PC-3 (cell line): ENCODE measurements around the gene LYSMD3. TPM values are rescaled to one million over a fixed set of nuclear protein-coding genes. Genes with fewer than 3 reads are reported as not detected.

Source experiments
- ATAC-seq: fragments of 200-7000 bp; cut with Tn5 transposase; 2 replicates; pipeline ENCODE4 v1.9.1; 2020; ENCODE audit warnings: mild to moderate bottlenecking, moderate library complexity
- BruUV-seq: library from RNA; stranded (reverse); fragments of 400-500 nt; replicated peaks from 2 replicates; lab custom pipeline; 2021; lab: Mats Ljungman, UMichigan
- CTCF ChIA-PET: fragments of 300-600 bp; sonication (Branson Sonifier 250); formaldehyde crosslinking; loops from one replicate; lab custom pipeline; 2022; ENCODE audit warnings: antibody characterized with exemption; lab: Charles Lee
- POLR2A ChIA-PET: fragments of 300-600 bp; sonication (Branson Sonifier 250); formaldehyde crosslinking; loops from one replicate; lab custom pipeline; 2022; ENCODE audit warnings: antibody characterized with exemption; ENCODE audit not compliant: unreplicated experiment; lab: Charles Lee
- DNase-seq: peaks from one replicate; pipeline ENCODE4 v3.0.0-alpha.2; 2015
- H2AFZ ChIP-seq: fragments of 300-600 bp; sonication (generic); 2 replicates; pipeline ENCODE4 v1.6.0; 2016; ENCODE audit warnings: antibody characterized with exemption, low read length
- H3F3A ChIP-seq: fragments of 300-600 bp; sonication (generic); one replicate; pipeline ENCODE4 v1.6.0; 2017; ENCODE audit warnings: antibody characterized with exemption, low read length, control low read depth, mild to moderate bottlenecking; ENCODE audit not compliant: unreplicated experiment
- H3K27ac ChIP-seq: fragments of 300-600 bp; sonication (generic); 2 replicates; pipeline ENCODE4 v1.5.1; 2016; ENCODE audit warnings: mild to moderate bottlenecking, low read length
- H3K27me3 ChIP-seq: fragments of 300-600 bp; sonication (generic); 2 replicates; pipeline ENCODE4 v1.6.1; 2016; ENCODE audit warnings: low read length, mixed read lengths
- H3K36me3 ChIP-seq: fragments of 300-600 bp; sonication (generic); 2 replicates; pipeline ENCODE4 v1.6.1; 2016; ENCODE audit warnings: low read depth, mixed run types, low read length, mixed read lengths
- H3K4me1 ChIP-seq: fragments of 300-600 bp; sonication (generic); 2 replicates; pipeline ENCODE4 v1.5.1; 2016; ENCODE audit warnings: low read length; ENCODE audit not compliant: insufficient read depth
- H3K4me2 ChIP-seq: fragments of 300-600 bp; sonication (generic); 2 replicates; pipeline ENCODE4 v1.6.0; 2016; ENCODE audit warnings: low read length
- H3K4me3 ChIP-seq: fragments of 300-600 bp; sonication (generic); 2 replicates; pipeline ENCODE4 v1.5.1; 2016; ENCODE audit warnings: mild to moderate bottlenecking, low read length, mixed read lengths
- H3K79me2 ChIP-seq: fragments of 300-600 bp; sonication (generic); 2 replicates; pipeline ENCODE4 v1.6.1; 2017; ENCODE audit warnings: low read length, mixed read lengths
- H3K9ac ChIP-seq: fragments of 300-600 bp; sonication (generic); 2 replicates; pipeline ENCODE4 v1.6.0; 2016; ENCODE audit warnings: mild to moderate bottlenecking, low read length
- H3K9me2 ChIP-seq: fragments of 300-600 bp; sonication (generic); replicated peaks from 2 replicates; pipeline ENCODE4 v1.6.1; 2016; ENCODE audit warnings: mixed run types, low read length, mixed read lengths
- H3K9me3 ChIP-seq: fragments of 300-600 bp; sonication (generic); 2 replicates; pipeline ENCODE4 v1.6.1; 2016; ENCODE audit warnings: low read length, mixed read lengths
- H4K20me1 ChIP-seq: fragments of 300-600 bp; sonication (generic); 2 replicates; pipeline ENCODE4 v1.6.1; 2016; ENCODE audit warnings: low read length, mixed read lengths
- EZH2 ChIP-seq: fragments of 300-600 bp; sonication (generic); IDR thresholded peaks from one replicate; pipeline ENCODE4 v1.6.1; 2017; ENCODE audit warnings: antibody characterized with exemption, mild to moderate bottlenecking, low read length; ENCODE audit not compliant: unreplicated experiment
- EZH2phosphoT487 ChIP-seq: fragments of 300-600 bp; sonication (generic); IDR thresholded peaks from 2 replicates; pipeline ENCODE4 v1.6.1; 2018; ENCODE audit warnings: mild to moderate bottlenecking, antibody characterized with exemption, low read length, borderline replicate concordance
- intact Hi-C: fragments of 100-400 bp; cut with micrococcal nuclease; formaldehyde crosslinking; loops from 2 replicates; pipeline ENCODE4 v1.9.0; 2023
- total RNA-seq: library from RNA; depleted of rRNA; stranded (reverse); fragments of >200 nt; gene quantifications from 2 replicates; pipeline ENCODE4 v1.2.3, GENCODE V29; 2014
- TF ChIP-seq, protein P1 (sequence below): fragments of 300-600 bp; sonication (generic); conservative IDR thresholded peaks from 2 replicates; pipeline ENCODE4 v1.5.1; 2017; ENCODE audit warnings: antibody characterized with exemption, low read depth, mild to moderate bottlenecking, low read length

The LYSMD3 gene
- total RNA-seq, 1 experiment from 2014 or later, result 10.0 TPM

DNA sequence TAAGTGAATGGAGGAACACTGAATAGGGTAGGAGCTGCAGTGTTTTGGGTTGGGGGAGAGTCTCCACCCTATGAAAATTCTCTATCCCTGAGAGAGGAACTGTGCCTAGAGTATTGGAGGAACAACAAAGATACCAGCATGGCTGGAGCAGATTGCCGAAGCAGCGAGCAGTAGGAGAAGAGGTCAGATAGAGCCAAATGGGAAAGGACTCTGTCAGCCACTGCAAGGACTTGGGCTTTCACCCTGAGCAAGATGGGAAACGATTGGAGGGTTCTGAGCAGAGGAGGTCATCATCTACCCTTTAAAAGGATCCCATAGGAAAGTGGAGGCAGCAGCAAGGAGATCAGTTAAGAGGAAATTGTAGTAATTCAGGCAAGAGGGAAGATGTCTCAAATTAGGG is 4.4 kb upstream of the LYSMD3 start:
- ATAC-seq (no peak), DNase-seq (no peak)
- Histone ChIP-seq H3K9ac (no peak overlapping the region), H3K79me2 (peaks cover 6% of the 10 kb centered on the region), H3F3A (peaks cover 4% of the 10 kb centered on the region), H3K27me3 (no peaks in the 10 kb centered on the region), H3K27ac (no peak overlapping the region), H3K4me2 (no peak overlapping the region), H3K36me3 (no peaks in the 10 kb centered on the region), H4K20me1 (no peaks in the 10 kb centered on the region), H2AFZ (no peak overlapping the region), H3K9me2 (no peaks in the 10 kb centered on the region), H3K4me3 (no peak overlapping the region), H3K9me3 (no peaks in the 10 kb centered on the region), H3K4me1 (peaks cover 26% of the 10 kb centered on the region)
- POLR2A ChIA-PET, result no interaction called here
- no TSS peak for BruUV-seq
- CTCF ChIA-PET, result no interaction called here
- intact Hi-C loops, result loop anchor here (5.0 kb wide), 1 partner anchor 249 kb away; no protein-coding TSS in a partner anchor
- TF ChIP-seq EZH2phosphoT487 (no peak), EZH2 (no peak)
- TF ChIP-seq, protein P1, sequence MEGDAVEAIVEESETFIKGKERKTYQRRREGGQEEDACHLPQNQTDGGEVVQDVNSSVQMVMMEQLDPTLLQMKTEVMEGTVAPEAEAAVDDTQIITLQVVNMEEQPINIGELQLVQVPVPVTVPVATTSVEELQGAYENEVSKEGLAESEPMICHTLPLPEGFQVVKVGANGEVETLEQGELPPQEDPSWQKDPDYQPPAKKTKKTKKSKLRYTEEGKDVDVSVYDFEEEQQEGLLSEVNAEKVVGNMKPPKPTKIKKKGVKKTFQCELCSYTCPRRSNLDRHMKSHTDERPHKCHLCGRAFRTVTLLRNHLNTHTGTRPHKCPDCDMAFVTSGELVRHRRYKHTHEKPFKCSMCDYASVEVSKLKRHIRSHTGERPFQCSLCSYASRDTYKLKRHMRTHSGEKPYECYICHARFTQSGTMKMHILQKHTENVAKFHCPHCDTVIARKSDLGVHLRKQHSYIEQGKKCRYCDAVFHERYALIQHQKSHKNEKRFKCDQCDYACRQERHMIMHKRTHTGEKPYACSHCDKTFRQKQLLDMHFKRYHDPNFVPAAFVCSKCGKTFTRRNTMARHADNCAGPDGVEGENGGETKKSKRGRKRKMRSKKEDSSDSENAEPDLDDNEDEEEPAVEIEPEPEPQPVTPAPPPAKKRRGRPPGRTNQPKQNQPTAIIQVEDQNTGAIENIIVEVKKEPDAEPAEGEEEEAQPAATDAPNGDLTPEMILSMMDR, result no peak

DNA sequence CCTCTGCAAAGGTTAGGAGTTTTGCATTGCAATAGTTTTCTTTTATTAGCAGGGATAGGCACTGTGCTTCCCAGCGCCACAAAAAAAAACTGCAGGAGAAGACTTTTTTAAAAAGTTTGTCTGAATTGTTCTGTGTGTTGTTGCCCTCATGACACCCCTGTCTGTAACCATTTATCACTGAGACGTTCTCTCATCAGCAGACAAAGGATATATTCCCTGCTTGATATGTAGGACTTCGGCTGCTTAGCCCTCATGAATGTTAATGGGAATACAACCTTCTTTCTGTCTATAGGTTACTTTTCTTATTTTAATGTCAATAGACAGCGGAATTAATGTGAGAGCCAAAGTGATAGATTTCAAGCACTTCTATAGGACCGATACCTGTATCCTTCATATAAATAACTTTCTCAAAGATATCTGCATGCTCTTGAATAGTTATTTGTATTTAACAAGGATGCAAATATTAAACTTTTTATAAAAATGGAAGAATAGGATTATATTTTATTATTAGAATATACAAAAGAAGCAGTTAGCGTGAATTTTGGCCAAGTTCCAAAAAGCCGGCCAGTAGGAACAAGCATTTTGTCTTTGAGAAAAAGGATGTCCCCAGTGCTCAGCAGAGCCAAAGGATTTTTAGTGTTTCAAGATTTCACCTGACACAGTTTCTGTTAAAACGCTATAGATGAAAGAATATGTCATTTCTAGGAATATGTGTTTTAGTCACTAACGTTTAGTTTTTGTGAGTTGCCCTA is 1.5 kb upstream of the LYSMD3 start:
- Histone ChIP-seq H3K4me2 (peak overlapping the region; percentile 88), H3K4me3 (peak overlapping the region; percentile 85), H3K27ac (0 out of 2 replicates have a peak overlapping the region, but pooled peaks have one; percentile 7), H3K36me3 (no peaks in the 10 kb centered on the region), H3K9me3 (no peaks in the 10 kb centered on the region), H3K9ac (peak overlapping the region; percentile 73; the same call in 1 of the 2 replicates), H3K4me1 (peaks cover 46% of the 10 kb centered on the region), H3K79me2 (peaks cover 35% of the 10 kb centered on the region), H2AFZ (peak overlapping the region; percentile 97), H3F3A (peaks cover 4% of the 10 kb centered on the region), H3K9me2 (no peaks in the 10 kb centered on the region), H4K20me1 (peaks cover 11% of the 10 kb centered on the region; the same call in 1 of the 2 replicates), H3K27me3 (no peaks in the 10 kb centered on the region)
- intact Hi-C loops, result loop anchor here (1.0 to 5.0 kb wide), 6 partner anchors 17 to 251 kb away; partner anchors contain the start of gene ADGRV1
- BruUV-seq, result no TSS peak
- TF ChIP-seq, protein P1, result no peak
- TF ChIP-seq EZH2phosphoT487, result no peak
- TF ChIP-seq EZH2, result no peak
- CTCF ChIA-PET, result interaction anchor here (0.5 to 2.1 kb wide), 11 partner anchors 11 to 253 kb away, joined by 3 to 7 read pairs (median 4); partner anchors contain the start of genes MBLAC2 and POLR3G
- peak; percentile 32 for DNase-seq
- POLR2A ChIA-PET, result interaction anchor here (0.6 to 1.4 kb wide), 3 partner anchors 56 to 94 kb away, joined by 3 to 6 read pairs (median 5); partner anchors contain the start of genes MBLAC2 and POLR3G
- ATAC-seq, result no peak
